Stimulated activated CD8-positive, alpha-beta memory T cell treated with anti-CD3 and anti-CD28 coated beads, Interleukin-4, amount 100 ng/mL, for 24 hours (primary cell): ENCODE measurements around the gene CFAP45.

Experiments
- DNase-seq: peaks from one replicate; pipeline ENCODE4 v3.0.0-alpha.2; 2020; ENCODE audit warnings: low read depth

CFAP45 gene

DNA sequence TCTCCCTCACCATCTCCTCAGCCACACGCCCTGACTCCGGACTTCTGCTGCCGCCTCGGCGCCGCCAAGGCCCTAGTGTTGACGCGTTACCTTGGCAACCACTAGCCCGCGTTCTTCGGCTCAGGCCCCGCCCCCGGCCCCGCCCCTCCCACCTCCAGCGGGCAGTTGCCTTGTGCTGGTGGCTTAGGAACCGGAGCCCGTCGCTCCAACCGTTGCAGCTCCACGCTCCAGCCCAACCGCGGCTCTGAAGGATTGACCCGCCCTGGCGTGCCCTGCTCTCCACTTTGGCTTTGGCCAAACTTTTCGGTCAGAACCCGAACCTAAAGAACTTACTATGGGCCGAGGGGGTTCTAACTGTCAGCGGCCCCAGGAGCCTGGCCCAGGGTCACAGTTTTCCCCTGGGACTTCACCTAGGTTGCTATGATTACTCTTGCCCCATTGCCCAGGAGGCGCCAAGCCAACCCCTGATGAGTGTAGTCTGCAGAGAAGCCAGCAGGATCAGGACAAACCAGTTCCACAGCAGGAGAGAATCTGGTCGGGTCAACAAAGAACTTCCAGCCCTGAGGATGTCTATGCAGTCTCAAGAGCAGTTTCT lies at the start of gene CFAP45:
CFAP45 (minus strand) TSS at position 80 of the 595 bp plus-strand sequence; CDS start at position 13, 67 bp downstream.
- DNase-seq: no peak

DNA sequence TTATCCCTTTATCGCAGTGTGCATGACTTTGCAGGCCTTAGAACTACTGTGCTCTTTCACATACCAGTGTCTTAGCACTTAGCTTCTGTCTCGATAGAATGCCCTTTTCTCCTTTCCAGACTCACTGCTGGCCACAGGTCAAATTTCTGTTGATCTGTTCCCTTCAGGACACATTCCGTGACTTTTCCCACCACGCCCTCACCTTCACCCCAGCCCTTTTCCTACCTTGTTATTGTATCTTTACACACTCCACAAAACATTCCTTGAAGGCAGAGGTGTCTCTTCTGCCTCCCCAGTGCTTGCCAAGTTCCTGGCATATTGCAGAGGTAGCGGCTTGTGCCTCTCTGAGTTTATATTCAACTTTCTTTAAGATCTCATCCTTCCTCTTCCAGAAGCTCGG lies 49.2 kb upstream of the CFAP45 start:
- DNase-seq: no peak

GRCh38 chr1:159947942-159948341 lies 48.0 kb upstream of the CFAP45 start:
- DNase-seq: no peak

GRCh38 chr1:159946242-159947187 lies 46.5 kb upstream of the CFAP45 start:
- DNase-seq: no peak

GRCh38 chr1:159945483-159946241 lies 45.7 kb upstream of the CFAP45 start, which contains the start of gene IGSF9:
TSS of gene IGSF9 (minus strand) at chr1:159945613. CDS start at chr1:159943454, 2,159 bp downstream.
- peak; percentile 78 for DNase-seq

DNA sequence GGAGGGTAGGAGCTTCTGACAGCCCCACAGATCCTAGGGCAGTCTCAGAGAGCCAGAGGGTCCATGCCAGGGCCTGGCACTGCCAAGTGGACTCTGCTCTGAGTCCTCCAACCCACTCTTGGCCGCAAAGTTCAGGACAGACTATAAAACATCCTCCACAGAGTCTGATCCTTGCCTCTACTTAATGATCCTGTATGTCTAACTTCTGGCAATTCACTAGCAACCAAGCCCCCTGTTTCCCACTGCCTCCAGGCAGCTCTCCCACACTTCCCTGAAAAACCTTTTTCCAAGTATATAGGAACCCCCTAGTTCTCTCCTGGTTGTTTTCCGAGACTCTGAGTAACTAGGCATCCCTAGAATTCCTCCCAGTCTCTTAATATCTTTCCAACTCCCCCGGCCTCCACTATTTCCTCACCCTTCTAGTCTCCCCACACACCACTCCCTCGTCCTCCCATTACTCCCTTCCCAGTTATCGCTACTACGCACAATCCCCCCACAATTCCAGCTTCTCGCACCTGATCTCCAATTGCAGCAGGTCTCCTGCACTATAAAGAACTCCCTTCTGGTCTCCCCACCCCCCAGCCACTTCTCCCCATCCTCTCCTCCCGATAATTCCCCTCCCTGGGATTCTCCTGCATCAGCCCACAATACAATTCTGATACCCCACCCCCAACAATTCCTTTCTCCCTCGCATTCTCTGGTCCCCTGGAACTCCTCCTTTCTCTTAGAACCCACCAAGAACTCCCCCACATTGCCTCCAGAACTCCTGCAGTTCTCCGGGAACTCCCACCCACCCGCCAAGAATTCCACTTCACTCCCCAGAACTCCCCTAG lies 44.9 kb upstream of the CFAP45 start:
- DNase-seq: no peak

- DNase-seq: no peak
These were observed 44.1 kb upstream of the CFAP45 start for GRCh38 chr1:159943908-159944622.

- no peak for DNase-seq
These were observed 43.3 kb upstream of the CFAP45 start for GRCh38 chr1:159943278-159943640.

- no peak for DNase-seq
These were observed 42.8 kb upstream of the CFAP45 start for GRCh38 chr1:159942632-159943277.

DNA sequence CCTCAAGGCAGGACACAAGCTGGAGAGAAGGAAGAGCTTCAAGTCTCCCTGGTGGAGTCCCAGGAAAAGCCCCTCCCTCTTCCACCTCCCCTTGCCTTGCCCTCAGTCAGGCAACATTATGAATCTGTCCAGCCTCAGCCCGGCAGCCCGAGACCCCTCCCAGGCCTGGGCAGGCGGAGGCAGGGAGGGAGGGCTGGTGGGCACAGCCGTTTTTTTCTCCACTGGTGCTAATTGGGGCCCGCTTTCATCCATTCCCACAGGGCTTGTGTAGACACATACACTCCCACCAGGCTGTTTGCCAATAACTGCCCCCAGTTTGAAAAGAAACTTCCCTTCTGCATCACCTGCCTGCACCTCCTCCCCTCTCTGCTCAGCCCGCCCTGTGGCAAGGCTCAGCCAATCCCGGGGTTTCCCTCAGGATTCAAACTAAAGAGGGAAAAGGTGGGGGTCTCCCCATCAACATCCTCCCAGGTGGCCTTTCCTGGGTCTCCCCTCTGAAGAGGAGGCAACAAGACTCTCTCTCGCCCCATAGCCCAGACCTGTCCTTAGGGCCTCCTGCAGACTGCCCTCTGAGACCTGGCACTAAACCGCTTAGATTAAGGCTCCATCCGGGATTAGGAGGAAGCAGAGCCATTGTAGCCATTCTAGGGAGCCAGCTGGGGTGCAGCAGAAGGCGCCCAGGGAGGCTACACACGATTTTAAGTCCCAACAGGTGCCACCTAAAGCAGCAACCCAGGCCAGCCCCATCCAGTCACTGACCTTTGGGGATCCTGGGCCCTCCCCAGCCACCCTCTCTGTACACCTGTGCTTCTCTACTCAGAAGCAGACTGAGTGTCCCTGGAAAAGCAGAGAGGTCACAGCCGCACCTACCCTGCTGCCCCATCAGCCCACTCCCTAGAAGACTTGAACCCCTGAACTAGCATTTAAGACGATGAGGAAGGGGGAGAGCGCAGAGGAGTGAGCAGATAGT lies 41.9 kb upstream of the CFAP45 start:
- no peak for DNase-seq

DNA sequence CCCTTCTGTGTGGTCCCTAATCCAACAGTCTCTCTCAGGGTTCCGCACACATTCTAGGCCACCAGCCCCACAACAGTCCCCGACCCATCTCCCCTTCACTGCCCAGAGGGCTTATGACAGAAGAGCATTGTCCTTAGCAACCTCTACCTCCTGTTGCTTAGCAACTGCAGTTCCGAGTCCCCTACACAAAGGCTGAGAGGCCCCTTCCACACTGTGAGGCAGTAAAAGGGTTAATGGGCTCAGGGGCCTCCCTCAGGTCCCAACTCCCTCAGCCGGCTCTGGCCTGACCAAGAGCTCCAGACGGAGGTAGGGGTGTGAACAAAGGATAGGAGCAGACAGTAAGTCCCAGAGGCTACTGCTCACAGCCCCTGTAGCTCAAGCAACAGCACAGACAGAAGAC lies 41.2 kb upstream of the CFAP45 start:
- DNase-seq: no peak

DNA sequence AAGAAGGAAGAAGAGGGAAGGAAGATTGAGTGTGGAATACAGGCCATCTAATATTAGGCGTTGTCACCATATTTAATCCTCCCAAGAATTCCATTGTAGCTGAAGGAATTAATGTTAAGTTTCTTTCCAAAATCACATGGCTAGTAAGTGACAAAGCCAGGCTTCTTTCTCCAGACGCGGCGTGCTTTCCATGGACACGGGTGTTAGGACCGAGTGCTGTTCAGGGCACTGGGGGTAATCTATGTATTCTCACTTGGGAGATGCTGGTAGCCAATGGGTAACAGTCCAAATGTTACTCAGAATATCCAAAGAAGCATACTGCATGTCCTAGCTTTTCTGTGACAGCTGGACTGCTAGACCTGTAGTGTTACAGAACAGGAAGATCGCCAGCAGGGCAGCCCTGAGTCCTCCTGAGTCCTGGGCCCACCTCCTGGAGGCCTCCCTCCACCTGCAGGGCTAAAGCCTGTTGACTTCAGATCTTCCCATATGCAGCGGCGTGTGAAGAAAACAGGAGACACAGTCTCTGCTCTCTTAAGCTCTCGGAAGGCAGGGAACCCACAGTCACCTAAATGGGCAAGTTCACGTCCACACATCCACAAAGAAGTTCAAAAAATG lies 40.1 kb upstream of the CFAP45 start:
- DNase-seq: no peak

DNA sequence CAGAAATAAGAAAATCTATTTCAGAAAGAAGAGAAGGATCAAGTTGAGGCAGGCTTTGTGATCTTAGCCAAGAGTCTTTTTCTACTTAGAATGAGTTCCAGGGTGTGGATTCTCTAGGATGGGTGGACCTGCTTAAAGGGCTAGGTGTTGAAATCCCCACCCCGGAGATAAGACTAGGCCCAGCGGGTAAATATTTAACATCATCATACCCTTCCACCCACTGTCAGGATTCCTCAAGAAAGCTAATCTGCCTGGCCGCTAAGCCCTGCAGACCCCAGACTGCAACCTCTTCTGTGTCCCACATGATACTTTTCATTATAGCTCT lies 39.7 kb upstream of the CFAP45 start:
- DNase-seq: no peak

- no peak for DNase-seq
These were observed 39.1 kb upstream of the CFAP45 start for GRCh38 chr1:159938905-159939677.

DNA sequence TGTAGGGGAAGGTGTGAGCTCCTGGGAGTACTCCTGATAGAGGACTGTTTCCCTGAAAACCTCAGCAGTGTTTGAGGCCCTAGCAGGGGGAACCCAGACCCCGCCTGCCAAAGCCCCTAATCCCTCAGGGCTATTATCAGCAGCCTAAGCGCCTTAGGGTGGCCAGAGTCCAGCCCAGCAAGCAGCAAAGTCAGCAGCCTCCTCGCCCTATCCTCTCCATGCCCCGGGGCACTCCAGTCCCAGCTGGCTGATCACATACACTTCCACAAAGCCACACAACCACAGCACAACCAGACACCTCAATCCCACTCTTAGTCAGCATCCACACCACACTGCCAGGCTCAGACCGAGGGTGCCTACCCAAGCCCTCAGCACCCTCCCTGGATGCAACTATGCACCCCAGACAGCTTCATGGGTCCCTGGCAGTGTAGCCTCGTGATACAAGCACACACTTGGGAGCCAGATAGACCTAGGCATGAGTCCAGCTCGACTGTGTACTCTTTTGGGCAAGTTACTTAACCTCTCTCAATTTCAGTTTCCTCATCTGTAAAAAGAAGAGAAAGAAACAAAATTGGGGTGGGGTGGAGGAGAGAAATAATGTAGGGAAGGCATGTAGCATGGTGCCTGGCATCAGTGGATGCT lies 38.4 kb upstream of the CFAP45 start:
- DNase-seq: no peak

DNA sequence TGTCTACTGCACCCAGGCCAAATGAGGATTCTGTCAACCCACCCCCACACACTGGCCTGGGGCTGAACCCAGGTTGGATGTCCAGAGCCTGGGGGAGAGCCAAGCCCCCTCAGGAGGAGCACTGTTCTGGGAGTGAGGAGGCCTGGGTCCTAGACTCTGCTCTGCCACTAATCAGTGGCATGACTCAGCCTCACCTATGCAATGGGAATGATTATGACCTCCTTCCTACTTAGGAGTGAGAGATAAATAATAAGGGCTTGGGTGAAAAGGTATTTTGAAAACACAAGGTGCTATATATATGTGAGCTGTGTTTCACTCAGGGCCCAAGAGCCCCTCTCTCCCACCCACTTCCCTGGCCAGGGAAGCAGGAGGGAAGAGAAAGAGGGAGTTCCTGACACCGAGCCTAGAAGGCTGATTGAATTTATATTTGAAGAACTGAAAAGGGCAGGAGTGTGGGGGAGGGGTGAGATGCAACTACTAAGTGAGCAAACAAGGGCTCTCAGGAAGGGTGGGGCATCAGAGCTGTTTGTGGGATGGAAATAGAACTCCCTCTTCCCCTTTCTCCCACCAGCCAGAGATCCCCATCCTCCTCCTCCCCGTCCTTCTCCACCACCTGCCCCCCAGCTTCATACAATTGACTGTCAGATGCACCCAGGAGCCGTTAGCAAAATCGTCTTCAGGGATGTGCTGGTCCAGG lies 37.2 kb upstream of the CFAP45 start:
- DNase-seq: no peak

- peak; percentile 75 for DNase-seq
These were observed 36.4 kb upstream of the CFAP45 start for GRCh38 chr1:159936273-159936904.
